ENCODE results near the gene POLA2. TPM values are rescaled to one million over a fixed set of nuclear protein-coding genes. Genes with fewer than 3 reads are reported as not detected.
"Not testable (repeated sequence)": the region's sequence is repeated elsewhere in the genome, so short reads cannot be mapped to it uniquely, and the experiment has no call there.

Gene POLA2
- total RNA-seq, 1 experiment from 2014 or later, result 44.2 TPM

DNA sequence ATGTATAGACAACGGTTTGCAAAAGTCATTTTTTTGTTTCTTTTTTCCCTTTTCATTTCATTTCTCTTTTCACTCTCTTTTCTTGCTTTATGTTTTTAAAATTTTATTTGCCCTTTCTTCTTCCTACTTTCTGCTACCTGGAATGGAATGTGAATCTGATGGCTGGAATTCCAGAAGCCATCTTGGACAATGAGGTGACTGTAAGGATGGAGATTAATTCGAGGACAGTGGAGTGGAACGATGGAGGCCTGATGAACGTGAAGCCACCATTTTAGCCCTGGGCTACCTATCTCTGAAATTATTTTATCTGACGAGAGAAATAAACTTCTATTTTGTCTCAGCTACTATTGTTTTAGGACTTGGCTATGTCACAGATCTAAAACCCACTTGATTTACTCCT, 2.8 kb upstream of the POLA2 start:
- Histone ChIP-seq H3K27me3 (replicated peaks) (no peaks in the 10 kb centered on the region), H3K27ac (no peak overlapping the region)

GRCh38 chr11:65260302-65260701, 1.5 kb upstream of the POLA2 start:
- Histone ChIP-seq H3K9me3 (replicated peaks) (no peaks in the 10 kb centered on the region), H3K27me3 (replicated peaks) (no peaks in the 10 kb centered on the region), H3K27ac (no peak overlapping the region), H3K4me1 (replicated peaks) (peaks cover 10% of the 10 kb centered on the region), H3K4me3 (no peak overlapping the region), H3K36me3 (peaks cover 22% of the 10 kb centered on the region)
- DNase-seq (ENCODE audit: low read depth in 1 of 2, low spot score in 2 of 2), result no peak

More for the DNA sequence above, 2.8 kb upstream of the POLA2 start:
- no peaks in the 10 kb centered on the region for H3K9me3 ChIP-seq (replicated peaks)
- peaks cover 10% of the 10 kb centered on the region for H3K4me1 ChIP-seq (replicated peaks)
- peaks cover 14% of the 10 kb centered on the region; the same call in 1 of the 2 replicates for H3K36me3 ChIP-seq
- no peak for DNase-seq (ENCODE audit: low read depth in 1 of 2, low spot score in 2 of 2)
- H3K4me3 ChIP-seq, result no peak overlapping the region

DNA sequence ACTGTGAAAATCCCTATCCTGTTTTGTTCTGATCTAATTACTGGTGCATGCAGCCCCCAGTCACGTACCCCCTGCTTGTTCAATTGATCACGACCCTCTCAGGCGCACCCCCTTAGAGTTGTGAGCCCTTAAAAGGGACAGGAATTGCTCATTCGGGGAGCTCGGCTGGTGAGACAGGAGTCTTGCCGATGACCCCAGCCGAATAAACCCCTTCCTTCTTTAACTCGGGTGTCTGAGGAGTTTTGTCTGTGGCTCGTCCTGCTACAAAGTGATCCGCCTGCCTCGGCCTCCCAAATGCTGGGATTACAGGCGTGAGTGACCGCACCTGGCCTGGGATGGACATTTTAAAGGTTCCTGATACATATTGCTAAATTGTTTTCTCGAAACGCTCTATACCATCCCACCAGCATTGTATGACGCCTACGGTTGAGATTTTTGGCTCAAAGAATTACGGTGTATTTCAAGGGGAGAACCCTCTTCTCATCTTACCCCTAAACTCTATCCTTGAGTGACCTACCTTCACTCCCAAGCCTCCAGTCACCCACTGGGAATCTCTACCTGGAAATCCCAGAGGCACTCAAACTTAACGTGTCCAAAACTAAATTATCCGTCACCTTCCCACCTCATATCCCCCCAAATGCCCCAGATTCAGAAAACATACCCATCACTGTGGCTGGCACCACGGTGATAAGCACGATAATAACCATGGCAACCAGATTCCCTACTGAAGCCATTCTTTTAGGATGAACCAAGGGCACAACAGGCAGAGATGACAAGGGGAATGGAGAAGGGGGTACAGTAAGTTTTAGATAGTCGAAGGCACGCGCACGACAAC, 789 bp upstream of the POLA2 start:
- H3K27ac ChIP-seq, result peak overlapping the region; percentile 47
- no peak for DNase-seq (ENCODE audit: low read depth in 1 of 2, low spot score in 2 of 2)
- H3K4me3 ChIP-seq, result peak overlapping the region; percentile 61
- no peaks in the 10 kb centered on the region for H3K27me3 ChIP-seq (replicated peaks)
- peaks cover 10% of the 10 kb centered on the region for H3K4me1 ChIP-seq (replicated peaks)
- no peaks in the 10 kb centered on the region for H3K9me3 ChIP-seq (replicated peaks)
- H3K36me3 ChIP-seq, result peaks cover 26% of the 10 kb centered on the region

DNA sequence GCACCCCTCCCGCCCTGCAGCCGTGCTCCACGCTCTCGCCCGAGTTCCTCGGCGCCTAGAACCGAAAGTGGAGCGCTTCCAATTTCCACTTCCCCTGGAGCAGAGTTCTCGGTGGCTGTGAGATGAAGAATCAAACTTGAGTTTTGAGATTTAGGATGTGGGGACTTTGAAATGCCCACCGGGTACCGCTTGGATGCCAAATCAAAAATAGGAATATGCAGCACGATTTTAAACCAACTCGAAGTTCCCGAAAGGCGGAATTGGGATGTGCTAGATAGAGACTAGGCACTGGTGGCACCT, 569 bp downstream of the POLA2 start:
- Histone ChIP-seq H3K36me3 (peaks cover 39% of the 10 kb centered on the region), H3K27ac (peak overlapping the region; percentile 78), H3K4me1 (replicated peaks) (peaks cover 10% of the 10 kb centered on the region), H3K9me3 (replicated peaks) (no peaks in the 10 kb centered on the region), H3K4me3 (peak overlapping the region; percentile 61), H3K27me3 (replicated peaks) (no peaks in the 10 kb centered on the region)
- no peak for DNase-seq (ENCODE audit: low read depth in 1 of 2, low spot score in 2 of 2)

GRCh38 chr11:65262776-65263175, 1.0 kb downstream of the POLA2 start:
- H3K4me3 ChIP-seq, result peak overlapping the region; percentile 61
- H3K36me3 ChIP-seq, result peaks cover 44% of the 10 kb centered on the region
- H3K4me1 ChIP-seq (replicated peaks), result peaks cover 10% of the 10 kb centered on the region
- H3K27me3 ChIP-seq (replicated peaks), result no peaks in the 10 kb centered on the region
- H3K27ac ChIP-seq, result peak overlapping the region; percentile 78; the same call in 1 of the 2 replicates
- no peak for DNase-seq (ENCODE audit: low read depth in 1 of 2, low spot score in 2 of 2)
- H3K9me3 ChIP-seq (replicated peaks), result no peaks in the 10 kb centered on the region

DNA sequence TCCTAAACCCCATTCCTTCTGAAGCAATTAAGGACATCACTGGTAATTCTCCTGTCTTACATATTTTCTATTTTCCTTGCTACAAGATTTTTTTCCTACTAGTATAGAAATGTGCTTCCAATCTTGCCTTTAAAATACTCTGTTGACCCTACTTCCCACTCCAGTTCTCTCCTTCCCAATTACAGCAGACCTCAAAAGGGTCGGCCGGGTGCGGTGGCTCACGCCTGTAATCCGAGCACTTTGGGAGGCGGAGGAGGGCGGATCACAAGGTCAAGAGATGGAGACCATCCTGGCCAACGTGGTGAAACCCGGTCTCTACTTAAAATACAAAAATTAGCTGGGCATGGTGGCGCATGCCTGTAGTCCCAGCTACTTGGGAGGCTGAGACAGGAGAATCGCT, 3.0 kb downstream of the POLA2 start:
- H3K4me1 ChIP-seq (replicated peaks); H3K27me3 ChIP-seq (replicated peaks); H3K9me3 ChIP-seq (replicated peaks); H3K4me3 ChIP-seq; H3K27ac ChIP-seq; DNase-seq (ENCODE audit: low read depth in 1 of 2, low spot score in 2 of 2): not testable (repeated sequence)
- H3K36me3 ChIP-seq, result peaks cover 60% of the 10 kb centered on the region

DNA sequence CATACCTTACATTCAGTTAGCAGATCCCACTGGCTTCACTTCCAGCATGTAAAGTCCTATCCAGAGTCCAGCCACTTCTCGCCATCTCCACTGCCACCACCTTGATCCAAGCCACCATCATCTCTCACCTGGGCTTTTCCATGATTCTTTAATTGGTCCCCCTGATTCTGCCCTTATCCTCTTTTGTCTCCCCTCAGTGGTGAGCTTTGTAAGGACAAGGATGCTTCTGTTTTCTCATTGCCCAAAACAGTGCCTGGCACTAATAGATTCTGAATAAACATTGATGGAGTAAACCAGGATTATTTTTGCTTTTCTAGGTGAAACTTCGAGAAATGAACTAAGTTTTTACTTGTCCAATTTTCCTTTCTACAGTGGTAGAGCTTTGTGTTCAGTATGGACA, 4.4 kb downstream of the POLA2 start:
- Histone ChIP-seq H3K4me3 (no peak overlapping the region), H3K9me3 (replicated peaks) (no peaks in the 10 kb centered on the region), H3K27me3 (replicated peaks) (no peaks in the 10 kb centered on the region), H3K27ac (no peak overlapping the region), H3K4me1 (replicated peaks) (peaks cover 6% of the 10 kb centered on the region), H3K36me3 (peaks cover 74% of the 10 kb centered on the region)
- no peak for DNase-seq (ENCODE audit: low read depth in 1 of 2, low spot score in 2 of 2)

DNA sequence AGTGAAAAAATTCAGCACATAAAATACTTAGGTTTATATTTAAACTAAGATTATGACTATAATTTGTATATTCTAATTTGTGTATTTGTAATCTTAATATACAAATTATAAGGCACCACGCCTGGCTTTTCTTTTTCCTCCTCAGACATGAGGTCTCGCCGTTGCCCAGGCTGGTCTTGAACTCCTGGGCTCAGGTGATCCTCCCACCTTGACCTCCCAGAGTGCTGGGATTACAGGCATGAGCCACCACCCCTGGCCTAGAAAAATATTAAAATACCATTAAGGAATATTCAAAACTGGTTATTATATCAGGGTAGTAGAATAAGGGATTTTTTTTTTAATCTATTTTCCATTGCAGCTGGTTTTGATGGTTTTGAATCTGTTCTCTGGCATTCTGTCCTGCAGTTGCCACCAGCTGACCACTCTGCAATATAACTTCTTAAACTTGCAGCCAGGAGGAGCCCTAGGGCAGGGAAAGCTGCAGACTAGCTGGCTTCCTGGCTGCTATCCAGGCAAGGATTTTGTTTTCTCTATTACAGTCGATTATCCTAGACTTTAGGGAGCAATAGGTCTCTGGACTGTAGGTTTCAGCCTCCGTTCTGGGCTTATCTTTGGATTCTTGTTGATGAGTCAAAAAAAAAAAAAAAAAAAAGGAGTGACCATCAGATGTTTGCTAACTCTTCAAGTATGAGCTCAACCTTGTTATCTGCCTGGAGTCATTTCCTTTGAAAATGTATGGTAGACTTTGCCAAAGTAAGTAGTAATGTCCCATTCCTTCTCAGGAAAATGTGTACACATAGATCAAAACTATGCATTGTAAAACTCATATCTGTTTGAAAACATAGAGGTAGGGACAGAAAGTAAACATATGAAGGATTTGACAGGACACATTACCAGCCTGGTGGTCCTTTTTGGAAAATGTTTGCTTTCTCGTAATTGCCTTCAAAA, 13.2 kb downstream of the POLA2 start:
- Histone ChIP-seq H3K36me3 (peaks cover 57% of the 10 kb centered on the region), H3K4me3 (no peak overlapping the region), H3K4me1 (replicated peaks) (peaks cover 46% of the 10 kb centered on the region), H3K27ac (peak overlapping the region; percentile 34), H3K9me3 (replicated peaks) (no peaks in the 10 kb centered on the region), H3K27me3 (replicated peaks) (no peaks in the 10 kb centered on the region)
- peak; percentile 95 to 97 for DNase-seq (ENCODE audit: low read depth in 1 of 2, low spot score in 2 of 2)

- H3K9me3 ChIP-seq (replicated peaks), result no peaks in the 10 kb centered on the region
- no peak for DNase-seq (ENCODE audit: low read depth in 1 of 2, low spot score in 2 of 2)
- peaks cover 55% of the 10 kb centered on the region for H3K4me1 ChIP-seq (replicated peaks)
- no peak overlapping the region for H3K4me3 ChIP-seq
- peak overlapping the region; percentile 34 for H3K27ac ChIP-seq
- no peaks in the 10 kb centered on the region for H3K27me3 ChIP-seq (replicated peaks)
- peaks cover 57% of the 10 kb centered on the region for H3K36me3 ChIP-seq
Observed at GRCh38 chr11:65275906-65276305, 14.1 kb downstream of the POLA2 start.

DNA sequence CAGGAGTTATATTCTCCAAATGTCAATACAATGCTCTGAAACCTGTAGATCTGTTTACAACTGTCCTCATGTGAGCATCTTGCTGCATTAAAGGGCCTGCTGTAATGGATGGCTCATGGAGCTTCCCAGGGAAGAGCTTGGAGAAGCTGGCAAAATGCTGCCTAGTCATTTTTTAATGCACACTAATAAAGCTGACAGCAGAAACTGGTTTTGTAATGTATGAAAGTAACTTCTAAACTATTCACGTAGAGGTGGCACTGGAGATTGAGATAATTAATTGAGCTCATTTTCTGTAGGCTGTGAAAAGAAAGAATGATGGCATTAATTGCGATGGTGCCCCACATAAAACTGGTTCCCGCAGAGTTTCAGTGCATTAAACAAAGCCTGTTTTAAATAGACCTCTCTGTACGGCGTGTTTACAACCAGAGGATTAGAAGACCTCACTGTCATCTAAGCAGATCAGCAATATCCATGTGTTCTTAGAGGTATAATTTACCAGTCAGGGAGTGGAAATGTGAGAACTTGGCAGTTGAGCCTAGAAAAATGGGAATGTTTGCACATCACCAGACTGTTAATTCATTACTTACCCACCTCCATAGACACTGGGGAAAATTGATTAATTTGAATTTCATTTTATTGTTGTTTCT, 16.0 kb downstream of the POLA2 start:
- Histone ChIP-seq H3K27ac (peak overlapping the region; percentile 78), H3K4me1 (replicated peaks) (peaks cover 56% of the 10 kb centered on the region), H3K4me3 (no peak overlapping the region)

DNA sequence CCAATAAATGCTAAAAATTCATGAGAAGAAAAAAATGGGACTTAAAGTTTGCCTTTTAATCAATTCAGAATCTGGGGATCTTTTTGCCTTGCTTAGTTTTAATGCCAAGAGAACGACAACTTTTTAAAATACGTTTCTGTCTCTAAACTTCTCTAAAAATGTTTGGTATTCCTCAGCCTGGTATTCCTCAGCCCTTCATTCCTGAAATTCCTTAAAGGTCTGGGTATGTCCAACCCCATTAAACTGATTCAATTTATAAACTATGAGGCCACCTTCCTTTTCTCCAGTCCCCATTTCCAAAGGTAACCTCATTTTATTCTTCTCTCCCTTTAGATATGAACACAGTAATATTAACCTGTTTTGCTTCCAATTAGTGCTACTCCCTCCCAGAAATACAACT, 16.6 kb downstream of the POLA2 start:
- peak in 1 of 2 experiments; percentile 82 for DNase-seq (ENCODE audit: low read depth in 1 of 2, low spot score in 2 of 2)
- Histone ChIP-seq H3K27me3 (replicated peaks) (no peaks in the 10 kb centered on the region), H3K27ac (peak overlapping the region; percentile 78), H3K9me3 (replicated peaks) (no peaks in the 10 kb centered on the region), H3K36me3 (peaks cover 68% of the 10 kb centered on the region), H3K4me1 (replicated peaks) (peaks cover 56% of the 10 kb centered on the region), H3K4me3 (no peak overlapping the region)

More for the DNA sequence above, 16.0 kb downstream of the POLA2 start:
- H3K36me3 ChIP-seq, result peaks cover 62% of the 10 kb centered on the region
- DNase-seq (ENCODE audit: low read depth in 1 of 2, low spot score in 2 of 2), result peak in 1 of 2 experiments; percentile 53
- H3K27me3 ChIP-seq (replicated peaks), result no peaks in the 10 kb centered on the region
- no peaks in the 10 kb centered on the region for H3K9me3 ChIP-seq (replicated peaks)

GRCh38 chr11:65279279-65279678, 17.5 kb downstream of the POLA2 start:
- Histone ChIP-seq H3K27ac (peak overlapping the region; percentile 78), H3K36me3 (peaks cover 74% of the 10 kb centered on the region), H3K9me3 (replicated peaks) (no peaks in the 10 kb centered on the region), H3K4me1 (replicated peaks) (peaks cover 56% of the 10 kb centered on the region), H3K4me3 (no peak overlapping the region), H3K27me3 (replicated peaks) (no peaks in the 10 kb centered on the region)
- DNase-seq (ENCODE audit: low read depth in 1 of 2, low spot score in 2 of 2), result peak in 1 of 2 experiments; percentile 30

GRCh38 chr11:65279741-65280440, 18.1 kb downstream of the POLA2 start:
- Histone ChIP-seq H3K4me3 (no peak overlapping the region), H3K27me3 (replicated peaks) (no peaks in the 10 kb centered on the region), H3K4me1 (replicated peaks) (peaks cover 53% of the 10 kb centered on the region), H3K36me3 (peaks cover 80% of the 10 kb centered on the region), H3K9me3 (replicated peaks) (no peaks in the 10 kb centered on the region), H3K27ac (peak overlapping the region; percentile 78)
- peak; percentile 96 to 98 for DNase-seq (ENCODE audit: low read depth in 1 of 2, low spot score in 2 of 2)
